Cerebellar nuclear complex (tissue), 1 donor: ENCODE data around the gene ZDHHC18.

ENCODE experiments used
- DNase-seq, 2 experiments: peaks; one replicate each; lab custom pipeline; 2025; lab: John Stamatoyannopoulos, UW

The ZDHHC18 gene

DNA sequence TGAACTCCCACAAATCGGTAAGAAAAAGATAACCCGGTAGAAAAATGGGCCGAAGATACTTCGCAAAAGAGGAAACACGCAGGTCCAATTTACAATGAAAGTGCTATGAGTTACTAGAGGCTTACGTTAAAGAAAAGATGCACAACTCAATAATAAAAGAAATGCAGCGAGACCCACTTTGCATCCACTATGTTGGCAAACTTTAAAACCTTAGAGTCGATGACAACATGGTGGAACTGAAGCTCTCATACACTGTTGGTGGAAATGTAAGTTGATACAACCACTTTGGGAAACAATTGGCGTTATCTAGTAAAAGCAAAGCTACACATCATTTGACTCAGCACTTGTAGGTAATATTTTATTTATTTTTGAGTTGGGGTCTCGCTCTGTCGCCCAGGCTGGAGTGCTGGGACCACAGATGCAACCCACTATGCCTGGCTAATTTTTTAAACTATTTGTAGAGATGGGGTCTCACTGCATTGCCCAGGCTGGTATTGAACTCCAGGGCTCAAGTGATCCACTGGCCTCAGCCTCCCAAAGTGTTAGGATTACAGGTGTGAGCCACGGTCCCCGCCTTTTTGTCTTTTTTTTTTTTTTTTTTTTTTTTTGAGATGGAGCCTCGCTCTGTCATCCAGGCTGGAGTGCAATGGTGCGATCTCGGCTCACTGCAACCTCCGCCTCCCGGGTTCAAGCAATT lies 74.5 kb downstream of the ZDHHC18 start:
- DNase-seq, result no peak
